Mesendoderm (in vitro differentiated cells): ENCODE results near the gene ANGEL2.
"Not testable (repeated sequence)": the region's sequence is repeated elsewhere in the genome, so short reads cannot be mapped to it uniquely, and the experiment has no call there.

Experiments
- DNase-seq: peaks from one replicate; pipeline ENCODE4 v3.0.0; 2013
- H2AK5ac ChIP-seq: 2 replicates; pipeline ENCODE4 v1.6.1; 2013; ENCODE audit warnings: low read length, inconsistent platforms
- H2BK120ac ChIP-seq: 2 replicates; pipeline ENCODE4 v1.6.1; 2013; ENCODE audit warnings: low read depth, mild to moderate bottlenecking, low read length, moderate library complexity, mixed read lengths
- H2BK15ac ChIP-seq: replicated peaks from 2 replicates; pipeline ENCODE4 v1.6.1; 2013; ENCODE audit warnings: low read depth, mild to moderate bottlenecking, moderate library complexity
- H2BK5ac ChIP-seq: 2 replicates; pipeline ENCODE4 v1.6.1; 2013; ENCODE audit warnings: low read length, inconsistent platforms
- H3K18ac ChIP-seq: 2 replicates; pipeline ENCODE4 v1.6.1; 2013; ENCODE audit warnings: mild to moderate bottlenecking, low read length, mixed read lengths
- H3K23ac ChIP-seq: one replicate; pipeline ENCODE4 v1.6.1; 2013; ENCODE audit warnings: low read length
- H3K27ac ChIP-seq: 2 replicates; pipeline ENCODE4 v1.5.1; 2013; ENCODE audit warnings: low read depth, mild to moderate bottlenecking, inconsistent platforms, low read length, moderate library complexity
- H3K27me3 ChIP-seq: 2 replicates; pipeline ENCODE4 v1.6.1; 2013; ENCODE audit warnings: low read length, control low read depth, mild to moderate bottlenecking, inconsistent platforms; ENCODE audit not compliant: insufficient read depth, poor library complexity
- H3K36me3 ChIP-seq: 2 replicates; pipeline ENCODE4 v1.6.1; 2013; ENCODE audit warnings: low read length, inconsistent platforms; ENCODE audit not compliant: control insufficient read depth, insufficient read depth
- H3K4ac ChIP-seq: one replicate; pipeline ENCODE4 v1.6.1; 2013; ENCODE audit warnings: low read depth, mild to moderate bottlenecking, low read length, moderate library complexity
- H3K4me1 ChIP-seq: 2 replicates; pipeline ENCODE4 v1.6.1; 2013; ENCODE audit warnings: low read depth, low read length, inconsistent platforms; ENCODE audit not compliant: control insufficient read depth
- H3K4me2 ChIP-seq: 2 replicates; pipeline ENCODE4 v1.6.1; 2013; ENCODE audit warnings: low read length
- H3K4me3 ChIP-seq: 2 replicates; pipeline ENCODE4 v1.5.1; 2013; ENCODE audit warnings: mild to moderate bottlenecking, low read length
- H3K56ac ChIP-seq: one replicate; pipeline ENCODE4 v1.6.1; 2013; ENCODE audit warnings: low read length
- H3K79me1 ChIP-seq: 2 replicates; pipeline ENCODE4 v1.6.1; 2013; ENCODE audit warnings: low read length, inconsistent platforms
- H3K79me2 ChIP-seq: 2 replicates; pipeline ENCODE4 v1.6.1; 2013; ENCODE audit warnings: mild to moderate bottlenecking, low read length; ENCODE audit not compliant: control insufficient read depth, insufficient read depth
- H3K9ac ChIP-seq: 2 replicates; pipeline ENCODE4 v1.6.1; 2013; ENCODE audit warnings: low read length, inconsistent platforms
- H4K5ac ChIP-seq: one replicate; pipeline ENCODE4 v1.6.1; 2013; ENCODE audit warnings: low read length
- H4K8ac ChIP-seq: one replicate; pipeline ENCODE4 v1.6.1; 2013; ENCODE audit warnings: low read depth, mild to moderate bottlenecking, control low read depth, low read length, moderate library complexity
- WGBS: extraction: QIAGEN DNeasy Blood & Tissue Kit; methylation state at CpG from one replicate; pipeline ENCODE4 v1.1.7; 2013; ENCODE audit warnings: low lambda C conversion rate, missing lambda C conversion rate; ENCODE audit not compliant: insufficient coverage; ENCODE audit errors: extremely low coverage; 5-methylcytosine and 5-hydroxymethylcytosine counted together

Gene ANGEL2

GRCh38 chr1:213050745-213051126, 35.1 kb upstream of the ANGEL2 start:
- Histone ChIP-seq H3K27ac (no peak overlapping the region), H3K18ac (peak overlapping the region; percentile 10)
- WGBS, result no CpG with 5 or more reads among the region's 15 CpGs

GRCh38 chr1:213049232-213049631, 33.6 kb upstream of the ANGEL2 start:
- no peak overlapping the region for H2BK15ac ChIP-seq
- H3K27me3 ChIP-seq, result no peaks in the 10 kb centered on the region
- no peak overlapping the region for H2BK120ac ChIP-seq
- no peak for DNase-seq
- WGBS, result no CpG with 5 or more reads among the region's 1 CpG
- no peak overlapping the region for H4K8ac ChIP-seq
- H3K18ac ChIP-seq, result no peak overlapping the region
- no peak overlapping the region for H3K9ac ChIP-seq
- H3K4me1 ChIP-seq, result no peaks in the 10 kb centered on the region
- no peak overlapping the region for H3K23ac ChIP-seq
- H3K36me3 ChIP-seq, result no peaks in the 10 kb centered on the region
- H3K4ac ChIP-seq, result no peak overlapping the region
- no peak overlapping the region for H3K4me3 ChIP-seq
- H4K5ac ChIP-seq, result no peak overlapping the region
- H3K79me1 ChIP-seq, result no peaks in the 10 kb centered on the region
- H2AK5ac ChIP-seq, result no peak overlapping the region
- H3K27ac ChIP-seq, result no peak overlapping the region
- no peak overlapping the region for H2BK5ac ChIP-seq
- peaks cover 7% of the 10 kb centered on the region for H3K79me2 ChIP-seq
- no peak overlapping the region for H3K56ac ChIP-seq
- no peak overlapping the region for H3K4me2 ChIP-seq

More at GRCh38 chr1:213050745-213051126, 35.1 kb upstream of the ANGEL2 start:
- no peak for DNase-seq
- H2BK120ac ChIP-seq, result no peak overlapping the region
- no peaks in the 10 kb centered on the region for H3K4me1 ChIP-seq
- H2BK15ac ChIP-seq, result no peak overlapping the region
- no peak overlapping the region for H3K4me3 ChIP-seq
- H3K23ac ChIP-seq, result no peak overlapping the region
- H3K56ac ChIP-seq, result peak overlapping the region; percentile 81
- no peak overlapping the region for H2BK5ac ChIP-seq
- H4K8ac ChIP-seq, result peak overlapping the region; percentile 68
- H3K79me2 ChIP-seq, result peaks cover 7% of the 10 kb centered on the region
- H3K9ac ChIP-seq, result peak overlapping the region; percentile 83
- no peak overlapping the region for H2AK5ac ChIP-seq
- peaks cover under 1% of the 10 kb centered on the region for H3K79me1 ChIP-seq
- no peak overlapping the region for H4K5ac ChIP-seq
- no peaks in the 10 kb centered on the region for H3K27me3 ChIP-seq
- H3K4me2 ChIP-seq, result peak overlapping the region; percentile 58
- no peak overlapping the region for H3K4ac ChIP-seq
- no peaks in the 10 kb centered on the region for H3K36me3 ChIP-seq

- H3K9ac ChIP-seq, DNase-seq, H3K79me1 ChIP-seq, H3K23ac ChIP-seq, H2BK120ac ChIP-seq, H3K27ac ChIP-seq, H3K4ac ChIP-seq, H2AK5ac ChIP-seq, H4K5ac ChIP-seq, H3K4me1 ChIP-seq, H3K4me2 ChIP-seq, H4K8ac ChIP-seq, H3K4me3 ChIP-seq, H2BK5ac ChIP-seq, H2BK15ac ChIP-seq, H3K56ac ChIP-seq, H3K18ac ChIP-seq, H3K79me2 ChIP-seq, H3K36me3 ChIP-seq, H3K27me3 ChIP-seq: not testable (repeated sequence)
- WGBS, result no CpG with 5 or more reads among the region's 13 CpGs
These were observed 29.9 kb upstream of the ANGEL2 start for GRCh38 chr1:213045321-213046226.

DNA sequence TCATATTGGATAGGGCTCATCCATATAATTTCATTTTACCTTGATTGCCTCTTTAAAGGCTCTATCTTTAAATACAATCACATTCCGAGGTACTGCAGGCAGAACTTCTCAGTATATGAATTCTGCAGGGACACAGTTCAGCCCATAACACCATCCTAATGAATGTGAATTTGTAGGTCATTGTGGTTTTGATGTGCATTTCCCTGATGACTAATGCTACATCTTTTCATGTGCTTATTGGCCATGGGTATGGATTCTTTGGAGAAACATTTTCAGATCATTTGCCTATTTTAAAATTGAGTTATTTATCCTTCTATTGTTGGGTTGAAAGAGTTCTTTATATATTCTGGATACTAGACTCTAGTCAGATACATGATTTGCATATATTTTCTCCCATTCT, 25.8 kb upstream of the ANGEL2 start:
- H3K79me1 ChIP-seq, result no peaks in the 10 kb centered on the region
- H3K56ac ChIP-seq, result no peak overlapping the region
- no peak overlapping the region for H3K4ac ChIP-seq
- no peak overlapping the region for H3K9ac ChIP-seq
- H3K23ac ChIP-seq, result no peak overlapping the region
- no peak overlapping the region for H3K18ac ChIP-seq
- WGBS, result no CpG with 5 or more reads among the region's 1 CpG
- H3K4me2 ChIP-seq, result no peak overlapping the region
- no peak overlapping the region for H4K8ac ChIP-seq
- no peak for DNase-seq
- no peak overlapping the region for H3K27ac ChIP-seq
- H2AK5ac ChIP-seq, result no peak overlapping the region
- H2BK15ac ChIP-seq, result no peak overlapping the region
- no peak overlapping the region for H4K5ac ChIP-seq
- no peak overlapping the region for H3K4me3 ChIP-seq
- H3K36me3 ChIP-seq, result no peaks in the 10 kb centered on the region
- H3K4me1 ChIP-seq, result no peaks in the 10 kb centered on the region
- no peaks in the 10 kb centered on the region for H3K79me2 ChIP-seq
- H3K27me3 ChIP-seq, result no peaks in the 10 kb centered on the region
- no peak overlapping the region for H2BK120ac ChIP-seq
- no peak overlapping the region for H2BK5ac ChIP-seq

DNA sequence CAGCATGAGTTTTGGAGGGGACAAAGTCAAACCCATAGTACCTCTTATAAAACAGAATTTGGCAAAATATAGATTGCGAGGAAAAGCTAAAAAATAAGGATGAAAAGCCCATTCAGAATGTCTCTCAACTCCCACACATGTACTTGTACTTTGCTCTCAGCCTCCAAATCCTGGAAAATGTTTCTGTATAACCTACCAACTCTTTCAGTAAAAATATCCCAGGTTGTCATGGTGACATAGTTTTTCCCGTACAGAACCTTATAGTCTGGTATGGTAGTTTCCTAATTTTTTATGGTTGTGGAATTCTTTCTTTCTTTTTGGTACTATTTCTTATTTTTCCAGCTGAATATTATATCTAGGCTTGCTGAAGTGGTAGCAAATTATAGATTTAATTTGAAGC, 19.9 kb upstream of the ANGEL2 start:
- DNase-seq, result no peak
- Histone ChIP-seq H4K5ac (no peak overlapping the region), H3K56ac (no peak overlapping the region), H3K36me3 (no peaks in the 10 kb centered on the region), H3K4me2 (no peak overlapping the region), H3K27me3 (no peaks in the 10 kb centered on the region), H3K18ac (no peak overlapping the region), H3K4me1 (no peaks in the 10 kb centered on the region), H3K9ac (no peak overlapping the region), H3K27ac (no peak overlapping the region), H4K8ac (no peak overlapping the region), H3K4ac (no peak overlapping the region), H2BK5ac (no peak overlapping the region), H2BK120ac (no peak overlapping the region), H3K4me3 (no peak overlapping the region), H2AK5ac (no peak overlapping the region), H3K79me2 (no peaks in the 10 kb centered on the region), H3K23ac (no peak overlapping the region), H2BK15ac (no peak overlapping the region), H3K79me1 (no peaks in the 10 kb centered on the region)
- no CpG with 5 or more reads among the region's 2 CpGs for WGBS

- no peak overlapping the region for H3K23ac ChIP-seq
- H2BK120ac ChIP-seq, result no peak overlapping the region
- H2BK15ac ChIP-seq, result no peak overlapping the region
- no peak overlapping the region for H3K4ac ChIP-seq
- no peak overlapping the region for H2BK5ac ChIP-seq
- no peak overlapping the region for H3K4me3 ChIP-seq
- H4K8ac ChIP-seq, result no peak overlapping the region
- no peak overlapping the region for H3K18ac ChIP-seq
- H3K4me2 ChIP-seq, result no peak overlapping the region
- no peak overlapping the region for H4K5ac ChIP-seq
- no peaks in the 10 kb centered on the region for H3K4me1 ChIP-seq
- H2AK5ac ChIP-seq, result no peak overlapping the region
- no peak for DNase-seq
- H3K79me1 ChIP-seq, result no peaks in the 10 kb centered on the region
- H3K9ac ChIP-seq, result no peak overlapping the region
- H3K27me3 ChIP-seq, result no peaks in the 10 kb centered on the region
- no peak overlapping the region for H3K27ac ChIP-seq
- H3K56ac ChIP-seq, result no peak overlapping the region
- H3K79me2 ChIP-seq, result no peaks in the 10 kb centered on the region
- H3K36me3 ChIP-seq, result no peaks in the 10 kb centered on the region
- WGBS, result no CpG with 5 or more reads among the region's 1 CpG
These were observed 19.0 kb upstream of the ANGEL2 start for GRCh38 chr1:213034713-213035112.
